Activated T-helper 17 cell treated with anti-CD3 and anti-CD28 coated beads, Interleukin-2, amount 50 U/mL, for 72 hours (primary cell): ENCODE data around the gene PITPNC1. TPM values are rescaled to one million over a fixed set of nuclear protein-coding genes. Genes with fewer than 3 reads are reported as not detected.
"Not testable (repeated sequence)": the region's sequence is repeated elsewhere in the genome, so short reads cannot be mapped to it uniquely, and the experiment has no call there.

Source experiments
- ATAC-seq: fragments of 150-1000 bp; cut with Tn5 transposase; replicated peaks from 2 replicates; pipeline ENCODE4 v1.10.0; 2021; ENCODE audit warnings: mild to moderate bottlenecking, moderate library complexity
- H3K27ac Mint-ChIP-seq: one replicate; pipeline ENCODE4 v1.8.0; 2022; ENCODE audit warnings: mixed read lengths
- H3K27me3 Mint-ChIP-seq: one replicate; pipeline ENCODE4 v1.8.0; 2022; ENCODE audit warnings: mixed read lengths
- H3K36me3 Mint-ChIP-seq: one replicate; pipeline ENCODE4 v1.8.0; 2022; ENCODE audit warnings: low read depth, mild to moderate bottlenecking, mixed read lengths
- H3K4me1 Mint-ChIP-seq: one replicate; pipeline ENCODE4 v1.8.0; 2022; ENCODE audit warnings: mixed read lengths
- H3K4me3 Mint-ChIP-seq: one replicate; pipeline ENCODE4 v1.8.0; 2022; ENCODE audit warnings: mild to moderate bottlenecking, mixed read lengths
- H3K9me3 Mint-ChIP-seq: one replicate; pipeline ENCODE4 v1.8.0; 2022; ENCODE audit warnings: mixed read lengths
- total RNA-seq, 2 donors: library from RNA; stranded (reverse); gene quantifications; one replicate each; pipeline ENCODE4 v1.2.3, GENCODE V29; 2022

Gene PITPNC1
- total RNA-seq, 2 donors from 2014 or later: 43.0 to 45.4 TPM

GRCh38 chr17:67651218-67651579 is 274.1 kb downstream of the PITPNC1 start:
- H3K27ac Mint-ChIP-seq: peak overlapping the region; percentile 84
- not testable (repeated sequence) for H3K4me1 Mint-ChIP-seq, ATAC-seq, H3K27me3 Mint-ChIP-seq, H3K9me3 Mint-ChIP-seq
- H3K4me3 Mint-ChIP-seq: peak overlapping the region; percentile 60
- peaks cover 24% of the 10 kb centered on the region for H3K36me3 Mint-ChIP-seq

DNA sequence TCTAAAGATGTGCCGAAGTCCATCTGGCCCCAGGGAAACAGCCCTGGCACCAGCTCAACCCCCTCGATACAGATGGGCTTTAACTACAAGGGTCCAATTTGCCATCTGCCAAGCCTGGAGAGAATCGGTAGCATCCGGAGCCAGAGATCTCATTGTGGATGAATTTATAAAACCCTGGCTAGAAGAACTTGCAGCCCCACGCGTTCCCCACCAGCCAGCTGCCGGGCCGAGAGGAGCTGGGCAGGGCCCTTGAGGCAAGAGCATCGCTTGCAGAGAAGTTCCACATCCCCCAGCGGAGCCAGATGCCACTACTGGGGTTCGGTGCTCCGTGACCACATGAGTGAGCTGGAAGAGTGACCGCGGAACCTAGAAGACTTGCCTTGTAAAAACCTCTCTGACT is 275.4 kb downstream of the PITPNC1 start:
- Mint-ChIP-seq H3K27me3 (no peaks in the 10 kb centered on the region), H3K4me3 (no peak overlapping the region), H3K9me3 (no peaks in the 10 kb centered on the region), H3K27ac (peak overlapping the region; percentile 28), H3K4me1 (no peaks in the 10 kb centered on the region), H3K36me3 (peaks cover 24% of the 10 kb centered on the region)
- ATAC-seq: no peak

DNA sequence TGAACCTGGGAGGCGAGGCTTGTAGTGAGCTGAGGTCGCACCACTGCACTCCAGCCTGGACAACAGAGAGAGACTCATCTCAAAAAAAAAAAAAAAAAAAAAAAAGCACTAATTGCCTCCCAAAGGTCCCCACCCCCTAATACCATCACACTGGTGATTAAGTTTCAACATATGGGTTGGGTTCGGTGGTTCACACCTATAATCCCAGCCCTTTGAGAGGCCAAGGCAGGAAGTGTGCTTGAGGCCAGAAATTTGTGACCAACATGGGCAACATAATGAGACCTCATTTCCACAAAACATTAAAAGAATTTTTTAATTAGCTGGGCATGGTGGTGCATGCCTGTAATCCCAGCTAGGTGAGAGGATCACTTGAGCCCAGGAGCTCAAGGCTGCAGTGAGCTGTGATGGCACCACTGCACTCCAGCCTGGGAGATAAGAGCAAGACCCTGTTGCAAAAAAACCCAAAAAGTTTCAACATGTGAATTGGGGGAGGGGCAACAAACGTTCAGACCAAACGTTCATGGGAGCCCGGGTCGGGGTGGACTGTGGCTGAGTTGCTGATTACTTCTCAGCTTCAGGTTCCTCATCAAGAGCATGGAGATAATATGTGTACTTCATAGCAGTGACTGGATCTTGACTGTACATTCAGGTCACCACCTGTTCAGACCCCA is 278.5 kb downstream of the PITPNC1 start:
- Mint-ChIP-seq H3K27me3 (no peaks in the 10 kb centered on the region), H3K4me1 (peaks cover 4% of the 10 kb centered on the region), H3K36me3 (peaks cover 33% of the 10 kb centered on the region), H3K4me3 (no peak overlapping the region), H3K27ac (no peak overlapping the region), H3K9me3 (peaks cover 5% of the 10 kb centered on the region)
- no peak for ATAC-seq

- Mint-ChIP-seq H3K9me3 (peaks cover 5% of the 10 kb centered on the region), H3K27ac (peak overlapping the region; percentile 61), H3K36me3 (peaks cover 38% of the 10 kb centered on the region), H3K4me1 (peaks cover 4% of the 10 kb centered on the region), H3K4me3 (no peak overlapping the region), H3K27me3 (no peaks in the 10 kb centered on the region)
- no peak for ATAC-seq
Observed at GRCh38 chr17:67656494-67657203, 279.6 kb downstream of the PITPNC1 start.

DNA sequence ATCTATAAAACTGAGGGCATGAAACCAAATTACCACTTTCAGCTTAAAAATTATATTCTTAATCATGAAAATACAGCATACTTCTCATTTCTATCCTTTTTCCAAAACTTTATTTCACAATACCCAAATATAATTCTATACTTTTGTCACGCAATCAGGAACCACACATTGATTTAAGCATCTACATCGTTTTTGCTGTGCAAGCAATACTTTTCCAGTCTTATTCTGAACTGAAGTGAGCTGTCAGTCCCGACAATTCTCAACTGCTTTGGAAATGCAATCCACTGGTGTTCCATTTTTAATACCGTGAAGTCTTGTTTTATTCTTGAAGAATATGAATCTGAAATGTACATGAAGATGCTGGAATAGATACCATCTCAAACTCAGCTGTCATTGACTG is 280.5 kb downstream of the PITPNC1 start:
- H3K36me3 Mint-ChIP-seq: peaks cover 32% of the 10 kb centered on the region
- no peak overlapping the region for H3K27ac Mint-ChIP-seq

GRCh38 chr17:67658265-67658664 is 281.2 kb downstream of the PITPNC1 start:
- peaks cover 25% of the 10 kb centered on the region for H3K36me3 Mint-ChIP-seq
- peak overlapping the region; percentile 7 for H3K27ac Mint-ChIP-seq
- peaks cover 4% of the 10 kb centered on the region for H3K4me1 Mint-ChIP-seq
- H3K9me3 Mint-ChIP-seq: peaks cover 5% of the 10 kb centered on the region
- H3K27me3 Mint-ChIP-seq: no peaks in the 10 kb centered on the region
- no peak overlapping the region for H3K4me3 Mint-ChIP-seq
- ATAC-seq: no peak

More for the DNA sequence above, 280.5 kb downstream of the PITPNC1 start:
- Mint-ChIP-seq H3K27me3 (no peaks in the 10 kb centered on the region), H3K4me3 (no peak overlapping the region), H3K4me1 (peaks cover 4% of the 10 kb centered on the region), H3K9me3 (peaks cover 5% of the 10 kb centered on the region)
- ATAC-seq: no peak

- Mint-ChIP-seq H3K4me1 (peaks cover 4% of the 10 kb centered on the region), H3K9me3 (peaks cover 5% of the 10 kb centered on the region), H3K27ac (peak overlapping the region; percentile 7), H3K27me3 (no peaks in the 10 kb centered on the region), H3K4me3 (no peak overlapping the region), H3K36me3 (peaks cover 18% of the 10 kb centered on the region)
- no peak for ATAC-seq
Observed at GRCh38 chr17:67659028-67659427, 281.9 kb downstream of the PITPNC1 start.

GRCh38 chr17:67662712-67663111 is 285.6 kb downstream of the PITPNC1 start:
- H3K27ac Mint-ChIP-seq: no peak overlapping the region
- peaks cover 16% of the 10 kb centered on the region for H3K36me3 Mint-ChIP-seq
- peaks cover 4% of the 10 kb centered on the region for H3K4me1 Mint-ChIP-seq
- no peaks in the 10 kb centered on the region for H3K27me3 Mint-ChIP-seq
- H3K9me3 Mint-ChIP-seq: peaks cover 5% of the 10 kb centered on the region
- H3K4me3 Mint-ChIP-seq: no peak overlapping the region
- ATAC-seq: no peak

DNA sequence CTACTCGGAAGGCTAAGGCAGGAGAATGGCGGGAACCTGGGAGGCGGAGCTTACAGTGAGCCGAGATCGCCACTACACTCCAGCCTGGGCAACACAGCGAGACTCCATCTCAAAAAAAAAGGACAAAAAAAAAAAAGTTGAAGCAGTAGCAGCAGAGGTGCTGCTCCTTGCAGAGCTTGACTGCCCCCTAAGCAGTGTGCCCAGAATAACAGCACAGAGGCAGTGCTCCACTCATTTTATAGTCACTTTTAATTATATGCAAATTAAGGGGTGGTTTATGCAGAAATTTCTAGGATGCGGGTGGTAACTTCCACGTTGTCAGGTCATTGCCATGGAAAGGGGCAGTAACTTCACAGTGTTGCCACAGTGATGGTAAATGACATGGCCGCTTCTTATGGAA is 286.4 kb downstream of the PITPNC1 start:
- Mint-ChIP-seq H3K27ac (no peak overlapping the region), H3K36me3 (peaks cover 20% of the 10 kb centered on the region), H3K9me3 (peaks cover 4% of the 10 kb centered on the region), H3K4me3 (no peak overlapping the region), H3K4me1 (peaks cover 3% of the 10 kb centered on the region), H3K27me3 (no peaks in the 10 kb centered on the region)
- ATAC-seq: no peak

DNA sequence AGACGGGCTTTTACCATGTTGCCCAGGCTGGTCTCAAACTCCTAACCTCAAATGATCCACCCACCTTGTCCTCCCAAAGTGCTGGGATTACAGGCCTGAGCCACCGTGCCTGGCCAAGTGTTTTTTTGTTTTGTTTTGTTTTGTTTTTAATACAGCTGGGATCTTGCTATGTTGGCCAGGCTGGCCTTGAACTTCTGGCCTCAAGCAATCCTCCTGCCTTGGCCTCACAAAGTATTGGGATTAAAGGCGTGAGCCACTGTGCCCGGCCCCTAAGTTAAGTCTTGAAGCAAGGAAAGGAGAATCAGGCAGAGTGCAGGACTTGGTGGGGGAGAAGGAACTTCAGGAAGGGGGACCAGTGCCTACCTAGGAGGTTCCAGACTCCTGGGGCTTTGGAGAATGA is 288.9 kb downstream of the PITPNC1 start:
- H3K4me3 Mint-ChIP-seq: no peak overlapping the region
- H3K4me1 Mint-ChIP-seq: no peaks in the 10 kb centered on the region
- H3K27me3 Mint-ChIP-seq: no peaks in the 10 kb centered on the region
- ATAC-seq: no peak
- peak overlapping the region; percentile 29 for H3K27ac Mint-ChIP-seq
- no peaks in the 10 kb centered on the region for H3K9me3 Mint-ChIP-seq
- peaks cover 22% of the 10 kb centered on the region for H3K36me3 Mint-ChIP-seq

DNA sequence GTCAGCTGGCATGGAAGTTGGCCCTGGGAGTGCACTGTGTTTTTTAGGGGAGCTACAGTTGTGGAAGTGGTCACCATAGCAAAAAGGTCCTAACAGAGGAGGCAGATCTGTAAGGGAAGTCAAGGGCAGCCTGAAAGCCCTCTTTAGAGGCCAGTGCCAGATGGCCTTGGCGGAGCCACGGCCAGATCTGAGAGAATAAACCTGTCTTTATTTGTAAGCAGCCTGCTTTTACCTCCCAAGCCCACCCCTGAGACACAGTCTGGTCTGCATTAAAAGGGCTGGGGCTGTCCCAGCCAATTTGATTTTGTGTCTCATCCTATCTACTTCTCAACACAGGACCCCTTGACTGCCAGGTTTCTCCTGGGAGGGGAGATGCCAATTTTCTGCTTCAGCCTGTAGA is 289.6 kb downstream of the PITPNC1 start:
- H3K27me3 Mint-ChIP-seq: no peaks in the 10 kb centered on the region
- peaks cover 23% of the 10 kb centered on the region for H3K36me3 Mint-ChIP-seq
- no peak overlapping the region for H3K4me3 Mint-ChIP-seq
- no peak for ATAC-seq
- no peaks in the 10 kb centered on the region for H3K4me1 Mint-ChIP-seq
- no peaks in the 10 kb centered on the region for H3K9me3 Mint-ChIP-seq
- peak overlapping the region; percentile 29 for H3K27ac Mint-ChIP-seq

DNA sequence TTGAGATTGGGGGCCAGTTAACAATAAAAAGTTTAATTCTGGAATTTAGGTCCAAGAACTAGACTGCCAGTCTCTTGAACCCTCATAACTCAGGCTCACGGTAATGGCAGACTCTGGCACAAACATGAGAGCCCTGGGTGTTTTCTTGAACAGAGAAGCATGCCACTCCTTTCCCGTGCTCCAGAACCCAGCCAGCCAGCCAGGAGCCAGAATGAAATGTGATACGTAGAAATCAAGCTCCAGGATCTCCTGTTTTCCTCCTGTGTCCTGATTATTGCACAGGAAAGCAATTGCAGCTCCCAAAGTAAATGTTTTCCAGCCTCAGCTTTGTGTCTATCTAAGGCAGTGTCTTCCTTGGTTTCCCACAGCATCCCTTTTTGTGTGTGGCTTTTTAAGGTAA is 294.4 kb downstream of the PITPNC1 start:
- Mint-ChIP-seq H3K27ac (no peak overlapping the region), H3K9me3 (no peaks in the 10 kb centered on the region), H3K27me3 (no peaks in the 10 kb centered on the region), H3K4me1 (no peaks in the 10 kb centered on the region), H3K4me3 (no peak overlapping the region), H3K36me3 (peaks cover 57% of the 10 kb centered on the region)
- ATAC-seq: no peak

- ATAC-seq: no peak
- H3K4me3 Mint-ChIP-seq: no peak overlapping the region
- no peaks in the 10 kb centered on the region for H3K27me3 Mint-ChIP-seq
- no peaks in the 10 kb centered on the region for H3K4me1 Mint-ChIP-seq
- no peaks in the 10 kb centered on the region for H3K9me3 Mint-ChIP-seq
- H3K27ac Mint-ChIP-seq: no peak overlapping the region
- peaks cover 66% of the 10 kb centered on the region for H3K36me3 Mint-ChIP-seq
Observed at GRCh38 chr17:67672592-67673335, 295.7 kb downstream of the PITPNC1 start.

- peaks cover 62% of the 10 kb centered on the region for H3K36me3 Mint-ChIP-seq
- peak overlapping the region; percentile 21 for H3K27ac Mint-ChIP-seq
Observed at GRCh38 chr17:67675481-67675880, 298.4 kb downstream of the PITPNC1 start.

DNA sequence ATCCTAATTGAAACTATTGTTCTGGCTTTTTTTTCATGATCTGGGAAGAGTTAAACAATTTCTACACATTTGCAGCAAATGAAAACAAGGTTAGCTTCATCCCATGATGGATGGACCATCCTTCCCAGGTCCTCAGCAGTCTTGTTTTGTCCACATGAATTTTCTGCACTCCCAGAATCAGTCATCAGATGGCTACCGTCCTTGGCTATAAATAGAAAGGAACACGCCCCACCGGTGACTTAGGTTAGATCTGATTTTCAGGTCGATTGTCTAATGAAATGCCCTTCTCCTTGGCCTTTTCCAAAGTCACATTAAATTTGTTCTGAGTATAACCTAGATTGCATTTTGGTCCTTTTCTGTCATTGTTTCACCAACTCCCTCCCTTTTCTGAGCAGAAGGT is 299.2 kb downstream of the PITPNC1 start:
- Mint-ChIP-seq H3K4me1 (no peaks in the 10 kb centered on the region), H3K27ac (peak overlapping the region; percentile 63), H3K27me3 (no peaks in the 10 kb centered on the region), H3K36me3 (peaks cover 63% of the 10 kb centered on the region), H3K9me3 (no peaks in the 10 kb centered on the region), H3K4me3 (no peak overlapping the region)
- no peak for ATAC-seq

More at GRCh38 chr17:67675481-67675880, 298.4 kb downstream of the PITPNC1 start:
- no peak for ATAC-seq
- H3K4me1 Mint-ChIP-seq: no peaks in the 10 kb centered on the region
- no peak overlapping the region for H3K4me3 Mint-ChIP-seq
- no peaks in the 10 kb centered on the region for H3K27me3 Mint-ChIP-seq
- H3K9me3 Mint-ChIP-seq: no peaks in the 10 kb centered on the region
